HepG2 (cell line): ENCODE measurements around the gene HELZ. TPM values are rescaled to one million over a fixed set of nuclear protein-coding genes. Genes with fewer than 3 reads are reported as not detected.

Experiments used
- ATAC-seq: fragments of 200-7000 bp; cut with Tn5 transposase; 3 replicates; pipeline ENCODE4 v1.9.1; 2020; ENCODE audit warnings: mild to moderate bottlenecking, moderate library complexity
- BruUV-seq: library from RNA; stranded (reverse); fragments of 400-500 nt; replicated peaks from 2 replicates; lab custom pipeline; 2021; lab: Mats Ljungman, UMichigan
- CTCF ChIA-PET: fragments of 300-600 bp; formaldehyde crosslinking; extraction: SDS; loops from one replicate; lab custom pipeline; 2021; ENCODE audit warnings: low total read pairs, inconsistent platforms, low intra/inter-chr PET ratio; lab: Yijun Ruan, JAX
- POLR2A ChIA-PET: fragments of 350-600 bp; sonication (Branson Sonifier 250); formaldehyde crosslinking; loops from one replicate; lab custom pipeline; 2020; ENCODE audit warnings: antibody characterized with exemption, inconsistent platforms; lab: Yijun Ruan, JAX
- DNase-seq: peaks from one replicate; pipeline ENCODE4 v3.0.0-alpha.2; 2015; ENCODE audit warnings: low spot score
- FAIRE-seq: peaks from 3 replicates; lab custom pipeline; 2011; peaks lifted over from hg19 to GRCh38; lab: Jason Lieb, UNC
- H2AFZ ChIP-seq: one replicate; pipeline ENCODE4 v1.6.1; 2011; ENCODE audit warnings: low read length, inconsistent platforms
- H3K27ac ChIP-seq: fragments of 300-600 bp; 3 replicates; pipeline ENCODE4 v1.8.0; 2011; ENCODE audit warnings: mixed run types, mild to moderate bottlenecking, mixed read lengths, low read length, inconsistent platforms; ENCODE audit not compliant: insufficient read depth; ENCODE audit errors: extremely low read length
- H3K27me3 ChIP-seq, 2 experiments: fragments of 200-600 bp in 1 of 2; 2 replicates in 1 of 2; 3 replicates in 1 of 2; pipeline versions ENCODE4 v1.6.0 to v1.8.0; 2011; ENCODE audit warnings: low read length in 2 of 2, mild to moderate bottlenecking in 2 of 2, moderate library complexity in 2 of 2, inconsistent platforms in 1 of 2; ENCODE audit not compliant: insufficient read depth in 2 of 2, control insufficient read depth in 1 of 2
- H3K36me3 ChIP-seq, 2 experiments: fragments of 200-600 bp in 1 of 2; replicated peaks in 1 of 2; 2 replicates in 1 of 2; 3 replicates in 1 of 2; pipeline versions ENCODE4 v1.5.1 to v1.8.0; 2011; ENCODE audit warnings: low read length in 2 of 2, inconsistent platforms in 1 of 2; ENCODE audit not compliant: insufficient read depth in 2 of 2, control insufficient read depth in 1 of 2
- H3K4me1 ChIP-seq: 2 replicates; pipeline ENCODE4 v1.5.1; 2012; ENCODE audit warnings: low read length, inconsistent platforms; ENCODE audit not compliant: insufficient read depth
- H3K4me2 ChIP-seq: 2 replicates; pipeline ENCODE4 v1.6.0; 2011; ENCODE audit warnings: low read depth, low read length, inconsistent platforms
- H3K4me3 ChIP-seq, 3 experiments: fragments of 200-600 bp in 1 of 3; sonication (generic), shearing (Covaris generic) in 1 of 3; replicated peaks in 1 of 3; 2 replicates each; pipeline ENCODE4 v1.5.1; 2011 to 2016; ENCODE audit warnings: low read length in 3 of 3, inconsistent platforms in 2 of 3, low read depth in 2 of 3, mild to moderate bottlenecking in 2 of 3, control low read depth in 1 of 3, mixed read lengths in 1 of 3; ENCODE audit not compliant: insufficient read depth in 1 of 3
- H3K79me2 ChIP-seq: one replicate; pipeline ENCODE4 v1.6.1; 2011; ENCODE audit warnings: low read length, inconsistent platforms; ENCODE audit not compliant: insufficient read depth
- H3K9ac ChIP-seq: 2 replicates; pipeline ENCODE4 v1.6.0; 2011; ENCODE audit warnings: mild to moderate bottlenecking, low read depth, low read length, inconsistent platforms; ENCODE audit not compliant: insufficient read depth
- H3K9me3 ChIP-seq: 2 replicates; pipeline ENCODE4 v1.5.1; 2012; ENCODE audit warnings: mild to moderate bottlenecking, low read length
- H4K20me1 ChIP-seq: 2 replicates; pipeline ENCODE4 v1.6.0; 2011; ENCODE audit warnings: inconsistent platforms, mild to moderate bottlenecking, low read length, moderate library complexity; ENCODE audit not compliant: insufficient read depth
- AHDC1 ChIP-seq: sonication (generic); formaldehyde crosslinking; IDR thresholded peaks from 2 replicates; pipeline ENCODE4 v1.5.1; 2020; ENCODE audit warnings: mild to moderate bottlenecking, missing genetic modification reagents, borderline replicate concordance
- ATF7 ChIP-seq, 2 experiments: fragments of 450-650 bp in 1 of 2; sonication (generic) in 1 of 2; formaldehyde crosslinking in 1 of 2; IDR thresholded peaks; 2 replicates each; pipeline versions ENCODE4 v1.4.0 to v1.6.1; 2016 to 2020; ENCODE audit warnings: antibody characterized with exemption in 1 of 2, mild to moderate bottlenecking in 1 of 2, missing genetic modification reagents in 1 of 2
- KAT7 ChIP-seq: IDR thresholded peaks from 2 replicates; pipeline ENCODE4 v1.6.1; 2018; ENCODE audit warnings: borderline replicate concordance, missing compliant biosample characterization
- NFRKB ChIP-seq: fragments of 450-650 bp; IDR thresholded peaks from 2 replicates; pipeline ENCODE4 v1.6.1; 2017
- POLR2AphosphoS5 ChIP-seq: IDR thresholded peaks from 2 replicates; pipeline ENCODE4 v1.6.1; 2012; ENCODE audit warnings: low read depth, low read length
- TBX3 ChIP-seq: fragments of 450-650 bp; IDR thresholded peaks from 2 replicates; pipeline ENCODE4 v1.6.1; 2017; ENCODE audit warnings: antibody characterized with exemption, mild to moderate bottlenecking, inconsistent platforms, borderline replicate concordance
- ZFYVE20 ChIP-seq: sonication (generic); formaldehyde crosslinking; IDR thresholded peaks from 2 replicates; pipeline ENCODE4 v1.8.0; 2023; ENCODE audit warnings: low read depth, mild to moderate bottlenecking, moderate library complexity, missing genetic modification reagents, borderline replicate concordance
- ZNF160 ChIP-seq: sonication (generic); formaldehyde crosslinking; IDR thresholded peaks from 2 replicates; pipeline ENCODE4 v1.8.0; 2022; ENCODE audit warnings: mild to moderate bottlenecking, inconsistent platforms, missing genetic modification reagents
- ZNF260 ChIP-seq: sonication (generic); formaldehyde crosslinking; IDR thresholded peaks from 2 replicates; pipeline ENCODE4 v1.4.0; 2020; ENCODE audit warnings: missing genetic modification reagents, low read depth, mild to moderate bottlenecking, borderline replicate concordance
- ZNF281 ChIP-seq: sonication (generic); formaldehyde crosslinking; IDR thresholded peaks from 2 replicates; pipeline ENCODE4 v1.4.0; 2020; ENCODE audit warnings: missing genetic modification reagents, borderline replicate concordance
- ZNF510 ChIP-seq: sonication (generic); formaldehyde crosslinking; IDR thresholded peaks from 2 replicates; pipeline ENCODE4 v1.4.0; 2020; ENCODE audit warnings: low read depth, mild to moderate bottlenecking, missing genetic modification reagents
- ZNF557 ChIP-seq: sonication (generic); formaldehyde crosslinking; IDR thresholded peaks from 2 replicates; pipeline ENCODE4 v1.4.0; 2020; ENCODE audit warnings: missing genetic modification reagents
- WGBS: methylation state at CpG from one replicate; pipeline ENCODE4 v1.1.6; 2017; ENCODE audit warnings: low lambda C conversion rate; 5-methylcytosine and 5-hydroxymethylcytosine counted together
- in situ Hi-C: cut with HindIII; loops from 2 replicates; pipeline ENCODE4 v1.10.0; 2017; ENCODE audit warnings: low pct_unique_long_range_greater_than_20kb; ENCODE audit not compliant: extremely low pct_ligation_motif_present
- intact Hi-C: fragments of 100-400 bp; cut with micrococcal nuclease; formaldehyde crosslinking; loops from one replicate; pipeline ENCODE4 v1.10.0; 2022; ENCODE audit not compliant: unreplicated experiment
- polyA plus RNA-seq, 8 experiments: library from polyadenylated mRNA; depleted of rRNA in 3 of 8; stranded (reverse) in 7 of 8; unstranded in 1 of 8; fragments of >200 nt; fragmentation: Illumina TruSeq in 4 of 8; extraction: Trizol in 4 of 8; gene quantifications; 2 replicates each; pipeline versions ENCODE4 v1.2.1 to v1.2.3, GENCODE V29; 2011 to 2016; ENCODE audit warnings: low read depth in 4 of 8, missing spikeins in 1 of 8, mixed read lengths in 1 of 8; ENCODE audit not compliant: insufficient read depth in 1 of 8
- total RNA-seq, 5 experiments: library from RNA; depleted of rRNA; stranded (reverse); fragments of >200 nt; fragmentation: Illumina TruSeq; extraction: Trizol; gene quantifications; 2 replicates each; pipeline ENCODE4 v1.2.3, GENCODE V29; 2016; ENCODE audit warnings: low read depth in 1 of 5

HELZ gene
- total and polyA plus RNA-seq, 2 of the 13 experiments (the other 11 are each of a cell fraction or from before 2014, with no cell fraction given) = 35.3 to 52.4 TPM

GRCh38 chr17:67051837-67052236 is 193.2 kb downstream of the HELZ start (continued):
- TF ChIP-seq AHDC1 = no peak

DNA sequence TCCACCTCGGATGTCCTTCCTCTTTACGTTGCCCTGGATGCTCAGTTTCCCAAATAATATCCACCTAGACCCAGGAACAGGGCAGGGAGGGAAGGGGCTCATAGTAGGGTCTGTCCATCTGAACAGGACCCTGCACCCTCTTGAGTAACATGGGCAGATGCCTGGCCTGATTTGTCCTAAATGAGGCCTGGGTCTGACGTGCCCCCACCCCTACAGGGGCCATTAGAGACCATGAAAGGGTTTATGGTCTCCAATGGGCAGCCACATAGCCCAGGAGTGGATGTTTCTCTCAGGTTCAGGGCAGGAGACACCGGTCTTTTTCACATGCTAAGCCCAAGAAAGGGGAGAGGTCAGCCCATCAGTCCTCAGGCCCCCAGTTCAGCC is 193.8 kb downstream of the HELZ start:
- H3K36me3 ChIP-seq = no peaks in the 10 kb centered on the region
- DNase-seq (no peak), ATAC-seq (no peak), FAIRE-seq (no peak)
- ChIA-PET CTCF (no interaction called here), POLR2A (no interaction called here)
- no peak overlapping the region for H3K4me3 ChIP-seq
- BruUV-seq = no TSS peak
- no peaks in the 10 kb centered on the region for H3K79me2 ChIP-seq
- in situ Hi-C loops (no loop called here), intact Hi-C loops (loop anchor here (1.0 kb wide), 1 partner anchor 18 kb away; no protein-coding TSS in a partner anchor)
- H3K27ac ChIP-seq = no peak overlapping the region
- no peak overlapping the region for H3K4me2 ChIP-seq
- TF ChIP-seq ZNF260 (CRISPR knock-in tag) (no peak), ZNF160 (no peak), TBX3 (no peak), NFRKB (no peak), POLR2AphosphoS5 (no peak), ZFYVE20 (no peak), ZNF510 (CRISPR knock-in tag) (no peak), ATF7 (IDR thresholded peaks at IDR 0.05) (no peak), ATF7 (CRISPR knock-in tag; IDR thresholded peaks at IDR 0.05) (no peak), ZNF557 (no peak), ZNF281 (CRISPR knock-in tag) (no peak), KAT7 (CRISPR knock-in tag) (no peak)
- peaks cover 24% of the 10 kb centered on the region for H3K9me3 ChIP-seq
- no peak overlapping the region for H3K9ac ChIP-seq
- no peak overlapping the region for H2AFZ ChIP-seq
- peaks cover 8% of the 10 kb centered on the region for H3K4me1 ChIP-seq
- H4K20me1 ChIP-seq = no peaks in the 10 kb centered on the region
- 9% methylated on average over 3 of the region's 4 CpGs for WGBS
- peaks cover 5 to 33% of the 10 kb centered on the region in 2 experiments; a peak in 3 of 5 replicates for H3K27me3 ChIP-seq
